Measurements from ENCODE around the gene CYGB. TPM values are rescaled to one million over a fixed set of nuclear protein-coding genes. Genes with fewer than 3 reads are reported as not detected.

Gene CYGB
- total and polyA plus RNA-seq, 4 donors: 0.83 to 7.8 (median 1.4) TPM

DNA sequence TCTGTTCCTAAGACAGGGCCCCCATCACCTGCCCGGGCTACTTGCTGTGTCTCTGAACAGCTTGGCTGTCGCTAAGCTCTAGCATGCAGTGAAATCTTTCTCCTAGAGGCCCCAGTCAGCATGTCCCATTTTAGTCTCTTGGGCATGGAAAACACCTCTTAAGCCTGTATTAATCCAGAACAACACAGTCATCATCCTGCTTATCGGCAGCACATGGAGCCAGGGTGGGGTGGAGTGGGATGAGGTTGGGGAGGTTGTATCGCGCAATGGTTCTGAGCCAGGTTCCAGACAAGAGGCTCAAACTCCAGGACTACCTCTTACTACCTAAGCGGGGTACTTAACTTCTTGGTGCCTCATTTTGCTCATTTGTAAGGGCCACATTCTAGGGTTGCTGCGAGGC is 40.4 kb upstream of the CYGB start:
- 97% methylated on average over 7 of the region's 7 CpGs for WGBS
- H3K4me1 ChIP-seq (ENCODE audit: control insufficient read depth in 4 of 4, insufficient read depth in 4 of 4, low read length in 3 of 4): no peaks in the 10 kb centered on the region
- H3K9ac ChIP-seq (ENCODE audit: low read depth in 1 of 2, low read length in 2 of 2): no peak overlapping the region
- no peaks in the 10 kb centered on the region for H3K9me3 ChIP-seq (ENCODE audit: control insufficient read depth in 4 of 4, low read length in 3 of 4)
- no peak overlapping the region for H3K27ac ChIP-seq (ENCODE audit: low read depth in 1 of 2, low read length in 2 of 2)
- TF ChIP-seq HNF4A (conservative IDR thresholded peaks at IDR 0.05) (no peak), EGR1 (IDR thresholded peaks at IDR 0.05; ENCODE audit: low read depth in 2 of 2) (no peak), RXRA (IDR thresholded peaks at IDR 0.05) (no peak), HNF4G (IDR thresholded peaks at IDR 0.05) (no peak), GABPA (IDR thresholded peaks at IDR 0.05 in 1 of 2, conservative IDR thresholded peaks at IDR 0.05 in 1 of 2) (no peak), TAF1 (conservative IDR thresholded peaks at IDR 0.05) (no peak), REST (IDR thresholded peaks at IDR 0.05) (no peak), YY1 (IDR thresholded peaks at IDR 0.05) (no peak), FOXA2 (IDR thresholded peaks at IDR 0.05) (no peak), SP1 (IDR thresholded peaks at IDR 0.05) (no peak), NR2F2 (IDR thresholded peaks at IDR 0.05) (no peak), RAD21 (IDR thresholded peaks at IDR 0.05) (no peak), JUND (IDR thresholded peaks at IDR 0.05) (no peak), FOXA1 (IDR thresholded peaks at IDR 0.05) (no peak)
- TF ChIP-seq, protein P1, sequence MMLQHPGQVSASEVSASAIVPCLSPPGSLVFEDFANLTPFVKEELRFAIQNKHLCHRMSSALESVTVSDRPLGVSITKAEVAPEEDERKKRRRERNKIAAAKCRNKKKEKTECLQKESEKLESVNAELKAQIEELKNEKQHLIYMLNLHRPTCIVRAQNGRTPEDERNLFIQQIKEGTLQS (IDR thresholded peaks at IDR 0.05): no peak
- TF ChIP-seq, protein P2, sequence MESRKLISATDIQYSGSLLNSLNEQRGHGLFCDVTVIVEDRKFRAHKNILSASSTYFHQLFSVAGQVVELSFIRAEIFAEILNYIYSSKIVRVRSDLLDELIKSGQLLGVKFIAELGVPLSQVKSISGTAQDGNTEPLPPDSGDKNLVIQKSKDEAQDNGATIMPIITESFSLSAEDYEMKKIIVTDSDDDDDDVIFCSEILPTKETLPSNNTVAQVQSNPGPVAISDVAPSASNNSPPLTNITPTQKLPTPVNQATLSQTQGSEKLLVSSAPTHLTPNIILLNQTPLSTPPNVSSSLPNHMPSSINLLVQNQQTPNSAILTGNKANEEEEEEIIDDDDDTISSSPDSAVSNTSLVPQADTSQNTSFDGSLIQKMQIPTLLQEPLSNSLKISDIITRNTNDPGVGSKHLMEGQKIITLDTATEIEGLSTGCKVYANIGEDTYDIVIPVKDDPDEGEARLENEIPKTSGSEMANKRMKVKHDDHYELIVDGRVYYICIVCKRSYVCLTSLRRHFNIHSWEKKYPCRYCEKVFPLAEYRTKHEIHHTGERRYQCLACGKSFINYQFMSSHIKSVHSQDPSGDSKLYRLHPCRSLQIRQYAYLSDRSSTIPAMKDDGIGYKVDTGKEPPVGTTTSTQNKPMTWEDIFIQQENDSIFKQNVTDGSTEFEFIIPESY (IDR thresholded peaks at IDR 0.05): no peak
- TF ChIP-seq, protein P3, sequence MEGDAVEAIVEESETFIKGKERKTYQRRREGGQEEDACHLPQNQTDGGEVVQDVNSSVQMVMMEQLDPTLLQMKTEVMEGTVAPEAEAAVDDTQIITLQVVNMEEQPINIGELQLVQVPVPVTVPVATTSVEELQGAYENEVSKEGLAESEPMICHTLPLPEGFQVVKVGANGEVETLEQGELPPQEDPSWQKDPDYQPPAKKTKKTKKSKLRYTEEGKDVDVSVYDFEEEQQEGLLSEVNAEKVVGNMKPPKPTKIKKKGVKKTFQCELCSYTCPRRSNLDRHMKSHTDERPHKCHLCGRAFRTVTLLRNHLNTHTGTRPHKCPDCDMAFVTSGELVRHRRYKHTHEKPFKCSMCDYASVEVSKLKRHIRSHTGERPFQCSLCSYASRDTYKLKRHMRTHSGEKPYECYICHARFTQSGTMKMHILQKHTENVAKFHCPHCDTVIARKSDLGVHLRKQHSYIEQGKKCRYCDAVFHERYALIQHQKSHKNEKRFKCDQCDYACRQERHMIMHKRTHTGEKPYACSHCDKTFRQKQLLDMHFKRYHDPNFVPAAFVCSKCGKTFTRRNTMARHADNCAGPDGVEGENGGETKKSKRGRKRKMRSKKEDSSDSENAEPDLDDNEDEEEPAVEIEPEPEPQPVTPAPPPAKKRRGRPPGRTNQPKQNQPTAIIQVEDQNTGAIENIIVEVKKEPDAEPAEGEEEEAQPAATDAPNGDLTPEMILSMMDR (IDR thresholded peaks at IDR 0.05; ENCODE audit: low read depth, low read length, missing input control): no peak
- TF ChIP-seq, protein P4, sequence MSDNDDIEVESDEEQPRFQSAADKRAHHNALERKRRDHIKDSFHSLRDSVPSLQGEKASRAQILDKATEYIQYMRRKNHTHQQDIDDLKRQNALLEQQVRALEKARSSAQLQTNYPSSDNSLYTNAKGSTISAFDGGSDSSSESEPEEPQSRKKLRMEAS (IDR thresholded peaks at IDR 0.05): no peak
- DNase-seq (ENCODE audit: low spot score): no peak
- H3K36me3 ChIP-seq (ENCODE audit: control insufficient read depth in 4 of 4, insufficient read depth in 3 of 4, low read depth in 1 of 4, low read length in 3 of 4): no peaks in the 10 kb centered on the region
- no peaks in the 10 kb centered on the region for H3K27me3 ChIP-seq (ENCODE audit: control insufficient read depth in 4 of 4, insufficient read depth in 4 of 4, low read length in 3 of 4)
- no peak overlapping the region for H3K4me3 ChIP-seq (ENCODE audit: low read depth in 1 of 3, low read length in 3 of 3)
